Measurements from ENCODE around the gene CTAGE9.

- TF ChIP-seq CTCF (IDR thresholded peaks at IDR 0.05) (no peak), POLR2A (IDR thresholded peaks at IDR 0.05) (no peak)
Measured at GRCh38 chr6:131721161-131721560, 10.3 kb upstream of the CTAGE9 start.
